MM.1S (cell line): ENCODE results near the gene COL5A1.

Source experiments
- CTCF ChIP-seq: fragments of 300-600 bp; sonication (generic); IDR thresholded peaks from 2 replicates; pipeline ENCODE4 v1.5.1; 2016; ENCODE audit warnings: antibody characterized with exemption, low read length, mixed read lengths
- EZH2 ChIP-seq: fragments of 300-600 bp; sonication (generic); optimal IDR thresholded peaks from 2 replicates; pipeline ENCODE3; 2017; ENCODE audit warnings: low read depth, mild to moderate bottlenecking, antibody characterized with exemption, low read length, mixed read lengths
- EZH2phosphoT487 ChIP-seq: fragments of 300-600 bp; sonication (generic); IDR thresholded peaks from 2 replicates; pipeline ENCODE4 v1.6.1; 2018; ENCODE audit warnings: antibody characterized with exemption, low read length

- TF ChIP-seq CTCF (no peak), EZH2 (no peak), EZH2phosphoT487 (no peak)
These were observed 48.8 kb upstream of the COL5A1 start for GRCh38 chr9:134592819-134593200.
